Mucosa of stomach (tissue), 1 donor: ENCODE measurements around the gene ATP13A3.

Experiments used
- H3K27me3 ChIP-seq: one replicate; pipeline ENCODE4 v1.7.0; 2013; ENCODE audit warnings: mild to moderate bottlenecking, low read length; ENCODE audit not compliant: control insufficient read depth, insufficient read depth
- H3K36me3 ChIP-seq: one replicate; pipeline ENCODE4 v1.7.0; 2013; ENCODE audit warnings: low read length; ENCODE audit not compliant: control insufficient read depth, insufficient read depth
- H3K4me1 ChIP-seq: one replicate; pipeline ENCODE4 v1.7.0; 2013; ENCODE audit warnings: mild to moderate bottlenecking, low read length; ENCODE audit not compliant: control insufficient read depth, insufficient read depth
- H3K4me3 ChIP-seq: one replicate; pipeline ENCODE4 v1.7.0; 2013; ENCODE audit warnings: low read length
- H3K9ac ChIP-seq: one replicate; pipeline ENCODE4 v1.7.0; 2013; ENCODE audit warnings: mild to moderate bottlenecking, low read length, moderate library complexity
- H3K9me3 ChIP-seq: one replicate; pipeline ENCODE4 v1.7.0; 2013; ENCODE audit warnings: mild to moderate bottlenecking, low read length, moderate library complexity; ENCODE audit not compliant: control insufficient read depth
- donor health status: Pancreatic carcinoma.

ATP13A3 gene

GRCh38 chr3:194370753-194371152 lies 116.0 kb downstream of the ATP13A3 start:
- Histone ChIP-seq H3K27me3 (peaks cover 20% of the 10 kb centered on the region), H3K9ac (no peak overlapping the region), H3K4me3 (no peak overlapping the region), H3K36me3 (no peaks in the 10 kb centered on the region), H3K4me1 (no peaks in the 10 kb centered on the region), H3K9me3 (no peaks in the 10 kb centered on the region)

GRCh38 chr3:194369522-194370279 lies 117.1 kb downstream of the ATP13A3 start, which contains the start of gene LRRC15:
Gene LRRC15 (minus strand): TSS chr3:194369743. CDS start chr3:194361043, 8,700 bp downstream.
- H3K27me3 ChIP-seq = peaks cover 20% of the 10 kb centered on the region
- no peaks in the 10 kb centered on the region for H3K9me3 ChIP-seq
- no peak within 1 kb of the TSS for H3K9ac ChIP-seq
- H3K36me3 ChIP-seq = no peaks in the 10 kb centered on the region
- no peak within 1 kb of the TSS for H3K4me3 ChIP-seq
- H3K4me1 ChIP-seq = no peaks in the 10 kb centered on the region

- H3K27me3 ChIP-seq = peaks cover 20% of the 10 kb centered on the region
- H3K4me1 ChIP-seq = no peaks in the 10 kb centered on the region
- no peak overlapping the region for H3K4me3 ChIP-seq
- no peak overlapping the region for H3K9ac ChIP-seq
- H3K36me3 ChIP-seq = no peaks in the 10 kb centered on the region
- H3K9me3 ChIP-seq = no peaks in the 10 kb centered on the region
Observed at GRCh38 chr3:194368918-194369317, 117.9 kb downstream of the ATP13A3 start.

- no peak overlapping the region for H3K9ac ChIP-seq
- H3K4me1 ChIP-seq = no peaks in the 10 kb centered on the region
- peaks cover 20% of the 10 kb centered on the region for H3K27me3 ChIP-seq
- H3K36me3 ChIP-seq = no peaks in the 10 kb centered on the region
- no peak overlapping the region for H3K4me3 ChIP-seq
- H3K9me3 ChIP-seq = no peaks in the 10 kb centered on the region
Observed at GRCh38 chr3:194367992-194368841, 118.6 kb downstream of the ATP13A3 start.

GRCh38 chr3:194365978-194366490 lies 120.8 kb downstream of the ATP13A3 start:
- Histone ChIP-seq H3K4me3 (no peak overlapping the region), H3K9ac (no peak overlapping the region), H3K9me3 (no peaks in the 10 kb centered on the region), H3K27me3 (peaks cover 20% of the 10 kb centered on the region), H3K36me3 (no peaks in the 10 kb centered on the region), H3K4me1 (no peaks in the 10 kb centered on the region)

- Histone ChIP-seq H3K9me3 (no peaks in the 10 kb centered on the region), H3K27me3 (peaks cover 20% of the 10 kb centered on the region)
Observed at GRCh38 chr3:194365526-194365925, 121.3 kb downstream of the ATP13A3 start.

GRCh38 chr3:194364652-194365434 lies 122.0 kb downstream of the ATP13A3 start:
- H3K4me3 ChIP-seq = no peak overlapping the region
- H3K9ac ChIP-seq = no peak overlapping the region
- no peaks in the 10 kb centered on the region for H3K9me3 ChIP-seq
- H3K36me3 ChIP-seq = no peaks in the 10 kb centered on the region
- no peaks in the 10 kb centered on the region for H3K4me1 ChIP-seq
- peaks cover 14% of the 10 kb centered on the region for H3K27me3 ChIP-seq

More at GRCh38 chr3:194365526-194365925, 121.3 kb downstream of the ATP13A3 start:
- Histone ChIP-seq H3K36me3 (no peaks in the 10 kb centered on the region), H3K4me3 (no peak overlapping the region), H3K9ac (no peak overlapping the region), H3K4me1 (no peaks in the 10 kb centered on the region)

- peaks cover 14% of the 10 kb centered on the region for H3K27me3 ChIP-seq
- no peak overlapping the region for H3K9ac ChIP-seq
- no peak overlapping the region for H3K4me3 ChIP-seq
- H3K36me3 ChIP-seq = no peaks in the 10 kb centered on the region
- no peaks in the 10 kb centered on the region for H3K9me3 ChIP-seq
- H3K4me1 ChIP-seq = no peaks in the 10 kb centered on the region
Observed at GRCh38 chr3:194364314-194364651, 122.5 kb downstream of the ATP13A3 start.

- no peaks in the 10 kb centered on the region for H3K36me3 ChIP-seq
- H3K4me1 ChIP-seq = no peaks in the 10 kb centered on the region
- H3K27me3 ChIP-seq = peaks cover 6% of the 10 kb centered on the region
- H3K4me3 ChIP-seq = no peak overlapping the region
- no peak overlapping the region for H3K9ac ChIP-seq
- no peaks in the 10 kb centered on the region for H3K9me3 ChIP-seq
Observed at GRCh38 chr3:194360568-194360967, 126.2 kb downstream of the ATP13A3 start.

- Histone ChIP-seq H3K4me3 (no peak overlapping the region), H3K4me1 (no peaks in the 10 kb centered on the region), H3K9me3 (no peaks in the 10 kb centered on the region), H3K36me3 (no peaks in the 10 kb centered on the region), H3K27me3 (peaks cover 6% of the 10 kb centered on the region), H3K9ac (no peak overlapping the region)
Observed at GRCh38 chr3:194357681-194358080, 129.1 kb downstream of the ATP13A3 start.

GRCh38 chr3:194355379-194355778 lies 131.4 kb downstream of the ATP13A3 start:
- Histone ChIP-seq H3K27me3 (peaks cover 6% of the 10 kb centered on the region), H3K4me1 (no peaks in the 10 kb centered on the region), H3K4me3 (no peak overlapping the region), H3K9me3 (no peaks in the 10 kb centered on the region), H3K36me3 (no peaks in the 10 kb centered on the region), H3K9ac (no peak overlapping the region)
